Activated CD8-positive, alpha-beta memory T cell treated with anti-CD3 and anti-CD28 coated beads for 36 hours (primary cell): ENCODE data around the gene PRSS22. TPM values are rescaled to one million over a fixed set of nuclear protein-coding genes. Genes with fewer than 3 reads are reported as not detected.

Experiments
- CTCF ChIA-PET: fragments of 350-600 bp; sonication (Branson Sonifier 250); formaldehyde crosslinking; loops from one replicate; lab custom pipeline; 2021; ENCODE audit warnings: antibody characterized with exemption; lab: Charles Lee
- POLR2A ChIA-PET: fragments of 350-600 bp; sonication (Branson Sonifier 250); formaldehyde crosslinking; loops from one replicate; lab custom pipeline; 2021; ENCODE audit warnings: antibody characterized with exemption; lab: Charles Lee
- total RNA-seq, 2 experiments: library from RNA; stranded (reverse); gene quantifications; one replicate each; pipeline ENCODE4 v1.2.3, GENCODE V29; 2021

PRSS22 gene
- total RNA-seq, 2 experiments from 2014 or later, result not detected

- CTCF ChIA-PET, result interaction anchor here (1.2 kb wide), 1 partner anchor 29 kb away, joined by 3 read pairs; no protein-coding TSS in a partner anchor
- POLR2A ChIA-PET, result no interaction called here
Measured at GRCh38 chr16:2810651-2811050, 47.3 kb downstream of the PRSS22 start.

- ChIA-PET CTCF (no interaction called here), POLR2A (no interaction called here)
Measured at GRCh38 chr16:2809149-2809760, 48.7 kb downstream of the PRSS22 start.

DNA sequence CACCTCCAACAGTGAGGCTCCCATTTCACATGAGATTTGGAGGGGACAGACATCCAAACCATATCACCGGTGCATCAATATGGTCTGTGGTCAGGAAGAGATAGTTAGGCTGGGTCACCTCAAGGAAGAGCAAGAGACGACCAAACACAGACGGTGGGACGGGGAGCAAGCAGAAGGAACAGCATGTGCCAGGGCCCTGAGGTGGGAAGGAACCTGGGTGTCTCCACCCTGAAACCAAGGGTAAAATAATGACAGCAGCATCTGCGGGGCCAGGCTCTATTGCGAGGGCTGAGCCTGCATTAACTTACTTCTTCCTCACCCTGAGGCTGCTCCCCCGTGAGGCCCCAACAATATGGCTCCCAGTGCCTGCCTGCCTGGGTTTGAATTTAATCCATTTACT is 49.8 kb downstream of the PRSS22 start:
- POLR2A ChIA-PET, result no interaction called here

DNA sequence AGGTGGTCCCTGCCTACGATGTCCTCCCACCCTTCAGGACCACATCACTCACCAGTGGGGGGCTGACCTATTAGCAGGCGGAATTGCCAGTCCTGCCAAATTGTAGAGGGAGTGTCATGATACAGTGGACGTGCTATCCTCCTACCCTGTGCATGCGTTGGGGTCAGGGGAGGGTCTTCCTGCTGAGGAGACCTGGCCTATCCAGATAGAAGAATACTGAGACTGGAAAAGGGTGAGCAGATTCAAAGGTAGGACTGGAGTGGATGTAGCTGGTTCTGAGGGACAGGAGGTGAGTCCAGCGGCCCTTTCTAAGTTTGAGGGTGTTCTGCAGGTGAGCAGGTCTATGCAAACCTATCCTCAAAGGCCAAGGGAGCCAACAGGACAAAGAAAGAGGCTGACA is 51.7 kb downstream of the PRSS22 start:
- ChIA-PET CTCF (interaction anchor here (0.6 kb wide), 1 partner anchor 87 kb away, joined by 3 read pairs; no protein-coding TSS in a partner anchor), POLR2A (no interaction called here)

More for the DNA sequence above, 49.8 kb downstream of the PRSS22 start:
- CTCF ChIA-PET, result no interaction called here

DNA sequence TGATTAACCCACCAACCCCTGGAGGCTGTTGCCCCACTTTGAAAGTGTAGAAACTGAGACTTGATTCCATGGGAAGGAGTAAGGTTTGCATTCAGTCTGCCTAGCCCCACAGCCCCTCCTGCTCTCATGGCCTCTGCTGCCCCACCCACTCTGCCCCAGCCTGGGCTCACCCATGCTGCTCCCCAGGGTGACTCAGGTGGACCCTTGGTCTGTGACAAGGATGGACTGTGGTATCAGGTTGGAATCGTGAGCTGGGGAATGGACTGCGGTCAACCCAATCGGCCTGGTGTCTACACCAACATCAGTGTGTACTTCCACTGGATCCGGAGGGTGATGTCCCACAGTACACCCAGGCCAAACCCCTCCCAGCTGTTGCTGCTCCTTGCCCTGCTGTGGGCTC is 53.2 kb downstream of the PRSS22 start:
- POLR2A ChIA-PET, result interaction anchor here (0.6 kb wide), 1 partner anchor 1288 kb away, joined by 4 read pairs; no protein-coding TSS in a partner anchor
- CTCF ChIA-PET, result no interaction called here

DNA sequence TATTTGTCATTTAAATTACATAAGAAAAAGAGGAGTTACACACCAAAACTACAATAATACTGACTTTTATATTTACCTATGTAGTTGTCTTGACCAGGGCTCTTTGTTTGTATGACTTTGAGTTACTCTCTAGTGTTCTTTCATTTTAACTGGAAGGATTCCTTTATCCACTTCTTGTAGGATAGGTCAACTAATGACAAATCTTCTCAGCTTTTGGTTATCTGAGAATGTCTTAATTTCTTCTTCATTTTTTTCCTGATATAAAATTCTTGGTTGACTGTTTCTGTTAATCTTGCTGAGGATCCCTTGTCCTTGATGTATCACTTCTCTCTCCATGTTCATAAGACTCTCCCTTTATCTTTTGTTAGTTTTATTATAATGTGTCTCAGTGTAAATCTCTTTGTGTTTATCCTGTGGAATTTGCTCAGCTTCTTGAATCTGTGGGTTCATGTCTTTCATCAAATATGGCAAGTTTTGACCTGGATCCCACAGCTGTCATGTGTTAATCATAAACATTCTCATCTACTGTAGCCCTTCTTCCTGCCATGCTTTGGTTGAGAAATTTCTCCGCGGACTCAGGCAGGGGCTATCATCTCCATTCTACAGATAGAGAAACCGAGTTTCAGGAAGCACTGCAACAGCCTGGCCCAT is 54.3 kb downstream of the PRSS22 start:
- POLR2A ChIA-PET, result no interaction called here
- CTCF ChIA-PET, result no interaction called here

Other genes starting within 250 kb of the PRSS22 start
- gene KCTD5, start 175.6 kb downstream of the PRSS22 start, total RNA-seq, result 10 to 100 TPM; 52.4 to 53.6 TPM
- gene PRSS27, start 137.9 kb downstream of the PRSS22 start, total RNA-seq, result 1 to 10 TPM; 1.3 to 1.4 TPM
- gene SRRM2, start 105.5 kb downstream of the PRSS22 start, total RNA-seq, result 100 to 1,000 TPM; 513 to 521 TPM
- gene ELOB, start 80.9 kb downstream of the PRSS22 start, total RNA-seq, result 100 to 1,000 TPM; 305 to 307 TPM
- gene PRSS33, start 70.6 kb downstream of the PRSS22 start, total RNA-seq, result under 1 TPM; 0.13 TPM
- gene PRSS41, start 59.7 kb downstream of the PRSS22 start, total RNA-seq, result not detected
- gene PRSS21, start 40.9 kb downstream of the PRSS22 start, total RNA-seq, result 10 to 100 TPM; 10.5 to 11.1 TPM
- gene ZG16B, start 27.9 kb downstream of the PRSS22 start, total RNA-seq, result under 1 TPM; 0.63 to 0.71 TPM
- 10 to 100 TPM; 24.4 to 27.1 TPM for gene FLYWCH2, start 25.0 kb upstream of the PRSS22 start, total RNA-seq
- gene FLYWCH1, start 53.8 kb upstream of the PRSS22 start, total RNA-seq, result 10 to 100 TPM; 33.2 to 34.4 TPM
- under 1 TPM in 1 of 2 experiments, not detected in 1; 0.08 TPM for gene KREMEN2, start 106.1 kb upstream of the PRSS22 start, total RNA-seq
- gene PAQR4, start 111.2 kb upstream of the PRSS22 start, total RNA-seq, result 10 to 100 TPM; 41.1 to 43.0 TPM
- gene PKMYT1, start 122.3 kb upstream of the PRSS22 start, total RNA-seq, result 100 to 1,000 TPM; 135 TPM
- not detected for gene CLDN9, start 154.8 kb upstream of the PRSS22 start, total RNA-seq
- gene CLDN6, start 160.0 kb upstream of the PRSS22 start, total RNA-seq, result not detected
- 1 to 10 TPM; 4.3 to 4.6 TPM for gene TNFRSF12A, start 162.2 kb upstream of the PRSS22 start, total RNA-seq
- 10 to 100 TPM; 27.5 to 28.5 TPM for gene HCFC1R1, start 165.8 kb upstream of the PRSS22 start, total RNA-seq
- gene THOC6, start 165.9 kb upstream of the PRSS22 start, total RNA-seq, result 10 to 100 TPM; 54.7 to 56.8 TPM
- under 1 TPM; 0.11 to 0.17 TPM for gene BICDL2, start 178.8 kb upstream of the PRSS22 start, total RNA-seq
- gene MMP25, start 188.4 kb upstream of the PRSS22 start, total RNA-seq, result 1 to 10 TPM; 1.3 to 2.2 TPM
- gene IL32, start 207.5 kb upstream of the PRSS22 start, total RNA-seq, result 1,000 to 10,000 TPM; 1,098 to 1,123 TPM
- gene ZSCAN10, start 241.1 kb upstream of the PRSS22 start, total RNA-seq, result not detected